COLO668 (cell line): ENCODE data around the gene ZNF28.
"Not testable (repeated sequence)": the region's sequence is repeated elsewhere in the genome, so short reads cannot be mapped to it uniquely, and the experiment has no call there.

ENCODE experiments used
- DNase-seq: peaks from one replicate; lab custom pipeline; 2025; ENCODE audit not compliant: unreplicated experiment; lab: John Stamatoyannopoulos, UW

The ZNF28 gene

DNA sequence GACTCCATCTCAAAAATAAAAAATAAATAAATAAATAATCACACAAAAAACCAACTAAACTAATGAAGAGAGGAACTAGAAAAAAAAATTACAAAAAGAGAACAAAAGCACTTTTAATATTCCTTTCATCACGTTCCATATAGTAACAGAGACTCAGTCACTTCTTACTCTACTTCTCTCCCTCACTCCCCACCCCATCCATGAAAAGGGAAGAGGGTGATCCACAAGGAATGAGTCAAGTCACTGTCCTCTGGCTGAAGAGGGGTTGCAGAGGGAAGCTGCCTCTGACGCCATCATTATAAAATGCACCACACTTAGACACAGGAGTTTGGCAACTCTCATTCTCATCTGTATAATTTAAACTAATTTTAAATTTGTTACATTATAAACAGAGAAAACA lies 38.6 kb downstream of the ZNF28 start:
- DNase-seq: not testable (repeated sequence)

DNA sequence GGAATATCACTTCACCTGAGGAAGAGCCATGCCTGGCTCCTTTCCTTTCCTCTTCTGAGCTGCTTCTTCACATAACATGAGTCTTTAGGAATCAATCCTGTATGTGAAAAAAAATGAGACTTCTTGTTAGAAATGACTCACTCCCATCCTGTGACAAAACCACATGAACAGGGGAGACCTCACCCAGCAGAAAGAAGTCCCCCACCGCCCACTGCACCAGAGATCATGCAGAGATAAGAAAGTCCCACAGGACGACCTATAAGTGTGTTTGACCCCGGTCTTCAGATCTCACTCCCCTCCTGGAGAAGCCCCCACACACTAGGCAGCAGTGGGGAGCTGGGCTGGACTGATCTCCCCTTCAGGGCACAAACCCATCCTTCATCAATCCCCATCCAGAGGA lies 42.6 kb downstream of the ZNF28 start:
- DNase-seq: no peak

DNA sequence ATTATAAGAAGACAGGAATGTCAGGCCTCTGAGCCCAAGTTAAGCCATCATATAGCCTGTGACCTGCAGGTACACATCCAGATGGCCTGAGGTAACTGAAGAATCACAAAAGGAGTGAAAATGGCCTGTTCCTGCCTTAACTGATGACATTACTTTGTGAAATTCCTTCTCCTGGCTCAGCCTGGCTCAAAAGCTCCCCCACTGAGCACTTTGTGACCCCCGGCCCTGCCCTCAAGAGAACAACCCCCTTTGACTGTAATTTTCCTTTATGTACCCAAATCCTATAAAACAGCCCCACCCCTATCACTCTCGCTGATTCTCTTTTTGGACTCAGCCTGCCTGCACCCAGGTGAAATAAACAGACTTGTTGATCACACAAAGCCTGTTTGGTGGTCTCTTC lies 65.0 kb downstream of the ZNF28 start:
- DNase-seq: not testable (repeated sequence)

DNA sequence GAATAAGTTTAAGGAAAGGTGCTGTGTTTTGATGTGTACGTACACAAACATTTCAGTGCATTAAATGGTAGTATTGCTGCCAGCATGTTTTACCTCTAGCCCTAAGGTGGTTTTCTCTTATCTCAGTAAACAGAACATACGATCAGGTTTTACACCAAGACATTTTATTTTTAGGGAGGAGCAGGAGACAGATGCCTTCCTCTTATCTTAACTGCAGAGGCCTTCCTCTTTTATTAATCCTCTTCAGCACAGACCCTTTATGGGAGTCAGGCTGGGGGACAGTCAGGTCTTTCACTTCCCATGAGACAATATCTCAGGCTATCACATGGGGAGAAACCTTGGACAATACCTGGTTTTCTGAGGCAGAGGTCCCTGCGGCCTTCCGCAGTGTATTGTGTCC lies 71.7 kb downstream of the ZNF28 start:
- DNase-seq: no peak

DNA sequence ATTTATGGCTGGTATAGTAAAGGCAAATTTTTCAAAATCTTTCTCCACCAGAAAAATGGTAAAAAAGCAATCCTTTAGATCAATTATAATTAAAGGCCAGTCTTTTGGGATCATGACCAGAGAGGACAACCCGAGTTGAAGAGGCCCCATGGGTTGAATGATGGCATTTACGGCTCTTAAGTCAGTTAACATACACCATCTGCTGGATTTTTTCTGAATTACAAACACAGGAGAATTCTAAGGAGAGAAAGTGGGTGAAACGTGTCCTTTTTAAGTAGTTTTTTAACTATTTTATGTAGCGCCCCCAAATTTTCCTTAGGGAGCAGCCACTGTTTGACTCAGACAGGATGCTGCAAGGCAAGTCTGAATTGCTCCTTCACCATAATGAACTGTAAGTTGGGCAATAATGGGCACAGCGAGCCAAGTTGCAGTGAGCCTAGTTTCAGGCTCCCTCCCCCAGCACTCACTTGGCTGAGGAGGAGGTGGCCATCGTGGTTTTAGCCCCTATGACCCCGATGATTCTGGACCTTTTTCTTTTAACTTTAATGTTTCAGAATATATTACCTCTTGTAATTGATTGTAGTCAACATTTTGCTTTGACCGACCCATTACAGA lies 73.0 kb downstream of the ZNF28 start:
- no peak for DNase-seq
